ENCODE data around the gene ERC1. TPM values are rescaled to one million over a fixed set of nuclear protein-coding genes. Genes with fewer than 3 reads are reported as not detected.

ERC1 gene
- total and polyA plus RNA-seq, 9 of the 15 experiments (the other 6 are each of a cell fraction or from before 2014, with no cell fraction given), result 0.74 to 11.8 (median 4.8) TPM

DNA sequence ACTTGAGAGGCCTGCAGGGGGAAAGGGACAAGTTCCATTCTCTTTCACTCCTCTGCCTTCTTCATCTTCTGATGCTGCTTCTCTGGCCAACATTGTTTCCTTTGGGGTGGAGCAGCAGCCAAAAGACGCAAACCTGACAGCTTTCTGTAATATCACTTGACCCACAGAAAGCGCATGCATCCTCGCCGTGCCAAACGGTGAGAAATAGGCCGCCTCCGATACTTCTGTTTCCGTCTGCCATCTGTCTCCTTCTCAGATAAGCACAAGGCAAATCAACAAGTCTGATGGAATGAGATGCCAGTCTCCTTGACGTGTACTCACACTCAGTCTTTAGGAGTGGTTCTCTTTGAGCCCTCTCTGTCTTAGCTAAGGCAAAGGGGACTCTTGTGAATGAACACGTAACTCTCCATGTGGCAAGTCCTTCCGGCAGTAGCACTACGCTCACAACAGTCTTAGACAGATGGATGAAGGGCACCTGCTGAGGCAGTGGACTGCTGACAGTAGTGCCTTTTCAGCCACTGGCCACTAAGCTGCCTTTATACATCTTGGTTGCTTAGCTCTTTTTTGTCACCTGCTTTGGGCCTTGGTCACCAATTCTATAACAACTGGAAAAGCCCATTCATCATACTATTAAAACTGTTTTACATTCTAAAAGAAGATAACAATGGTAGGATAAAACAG, 389.3 kb downstream of the ERC1 start (continued):
- TF ChIP-seq, protein P1, sequence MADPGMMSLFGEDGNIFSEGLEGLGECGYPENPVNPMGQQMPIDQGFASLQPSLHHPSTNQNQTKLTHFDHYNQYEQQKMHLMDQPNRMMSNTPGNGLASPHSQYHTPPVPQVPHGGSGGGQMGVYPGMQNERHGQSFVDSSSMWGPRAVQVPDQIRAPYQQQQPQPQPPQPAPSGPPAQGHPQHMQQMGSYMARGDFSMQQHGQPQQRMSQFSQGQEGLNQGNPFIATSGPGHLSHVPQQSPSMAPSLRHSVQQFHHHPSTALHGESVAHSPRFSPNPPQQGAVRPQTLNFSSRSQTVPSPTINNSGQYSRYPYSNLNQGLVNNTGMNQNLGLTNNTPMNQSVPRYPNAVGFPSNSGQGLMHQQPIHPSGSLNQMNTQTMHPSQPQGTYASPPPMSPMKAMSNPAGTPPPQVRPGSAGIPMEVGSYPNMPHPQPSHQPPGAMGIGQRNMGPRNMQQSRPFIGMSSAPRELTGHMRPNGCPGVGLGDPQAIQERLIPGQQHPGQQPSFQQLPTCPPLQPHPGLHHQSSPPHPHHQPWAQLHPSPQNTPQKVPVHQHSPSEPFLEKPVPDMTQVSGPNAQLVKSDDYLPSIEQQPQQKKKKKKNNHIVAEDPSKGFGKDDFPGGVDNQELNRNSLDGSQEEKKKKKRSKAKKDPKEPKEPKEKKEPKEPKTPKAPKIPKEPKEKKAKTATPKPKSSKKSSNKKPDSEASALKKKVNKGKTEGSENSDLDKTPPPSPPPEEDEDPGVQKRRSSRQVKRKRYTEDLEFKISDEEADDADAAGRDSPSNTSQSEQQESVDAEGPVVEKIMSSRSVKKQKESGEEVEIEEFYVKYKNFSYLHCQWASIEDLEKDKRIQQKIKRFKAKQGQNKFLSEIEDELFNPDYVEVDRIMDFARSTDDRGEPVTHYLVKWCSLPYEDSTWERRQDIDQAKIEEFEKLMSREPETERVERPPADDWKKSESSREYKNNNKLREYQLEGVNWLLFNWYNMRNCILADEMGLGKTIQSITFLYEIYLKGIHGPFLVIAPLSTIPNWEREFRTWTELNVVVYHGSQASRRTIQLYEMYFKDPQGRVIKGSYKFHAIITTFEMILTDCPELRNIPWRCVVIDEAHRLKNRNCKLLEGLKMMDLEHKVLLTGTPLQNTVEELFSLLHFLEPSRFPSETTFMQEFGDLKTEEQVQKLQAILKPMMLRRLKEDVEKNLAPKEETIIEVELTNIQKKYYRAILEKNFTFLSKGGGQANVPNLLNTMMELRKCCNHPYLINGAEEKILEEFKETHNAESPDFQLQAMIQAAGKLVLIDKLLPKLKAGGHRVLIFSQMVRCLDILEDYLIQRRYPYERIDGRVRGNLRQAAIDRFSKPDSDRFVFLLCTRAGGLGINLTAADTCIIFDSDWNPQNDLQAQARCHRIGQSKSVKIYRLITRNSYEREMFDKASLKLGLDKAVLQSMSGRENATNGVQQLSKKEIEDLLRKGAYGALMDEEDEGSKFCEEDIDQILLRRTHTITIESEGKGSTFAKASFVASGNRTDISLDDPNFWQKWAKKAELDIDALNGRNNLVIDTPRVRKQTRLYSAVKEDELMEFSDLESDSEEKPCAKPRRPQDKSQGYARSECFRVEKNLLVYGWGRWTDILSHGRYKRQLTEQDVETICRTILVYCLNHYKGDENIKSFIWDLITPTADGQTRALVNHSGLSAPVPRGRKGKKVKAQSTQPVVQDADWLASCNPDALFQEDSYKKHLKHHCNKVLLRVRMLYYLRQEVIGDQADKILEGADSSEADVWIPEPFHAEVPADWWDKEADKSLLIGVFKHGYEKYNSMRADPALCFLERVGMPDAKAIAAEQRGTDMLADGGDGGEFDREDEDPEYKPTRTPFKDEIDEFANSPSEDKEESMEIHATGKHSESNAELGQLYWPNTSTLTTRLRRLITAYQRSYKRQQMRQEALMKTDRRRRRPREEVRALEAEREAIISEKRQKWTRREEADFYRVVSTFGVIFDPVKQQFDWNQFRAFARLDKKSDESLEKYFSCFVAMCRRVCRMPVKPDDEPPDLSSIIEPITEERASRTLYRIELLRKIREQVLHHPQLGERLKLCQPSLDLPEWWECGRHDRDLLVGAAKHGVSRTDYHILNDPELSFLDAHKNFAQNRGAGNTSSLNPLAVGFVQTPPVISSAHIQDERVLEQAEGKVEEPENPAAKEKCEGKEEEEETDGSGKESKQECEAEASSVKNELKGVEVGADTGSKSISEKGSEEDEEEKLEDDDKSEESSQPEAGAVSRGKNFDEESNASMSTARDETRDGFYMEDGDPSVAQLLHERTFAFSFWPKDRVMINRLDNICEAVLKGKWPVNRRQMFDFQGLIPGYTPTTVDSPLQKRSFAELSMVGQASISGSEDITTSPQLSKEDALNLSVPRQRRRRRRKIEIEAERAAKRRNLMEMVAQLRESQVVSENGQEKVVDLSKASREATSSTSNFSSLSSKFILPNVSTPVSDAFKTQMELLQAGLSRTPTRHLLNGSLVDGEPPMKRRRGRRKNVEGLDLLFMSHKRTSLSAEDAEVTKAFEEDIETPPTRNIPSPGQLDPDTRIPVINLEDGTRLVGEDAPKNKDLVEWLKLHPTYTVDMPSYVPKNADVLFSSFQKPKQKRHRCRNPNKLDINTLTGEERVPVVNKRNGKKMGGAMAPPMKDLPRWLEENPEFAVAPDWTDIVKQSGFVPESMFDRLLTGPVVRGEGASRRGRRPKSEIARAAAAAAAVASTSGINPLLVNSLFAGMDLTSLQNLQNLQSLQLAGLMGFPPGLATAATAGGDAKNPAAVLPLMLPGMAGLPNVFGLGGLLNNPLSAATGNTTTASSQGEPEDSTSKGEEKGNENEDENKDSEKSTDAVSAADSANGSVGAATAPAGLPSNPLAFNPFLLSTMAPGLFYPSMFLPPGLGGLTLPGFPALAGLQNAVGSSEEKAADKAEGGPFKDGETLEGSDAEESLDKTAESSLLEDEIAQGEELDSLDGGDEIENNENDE (IDR thresholded peaks at IDR 0.05; ENCODE audit: low read depth, low read length), result no peak
- TF ChIP-seq ARHGAP35 (IDR thresholded peaks at IDR 0.05; ENCODE audit: partially characterized antibody), result no peak
- TF ChIP-seq CREBBP (IDR thresholded peaks at IDR 0.05; ENCODE audit: low read depth, low read length), result no peak
- TF ChIP-seq, protein P2, sequence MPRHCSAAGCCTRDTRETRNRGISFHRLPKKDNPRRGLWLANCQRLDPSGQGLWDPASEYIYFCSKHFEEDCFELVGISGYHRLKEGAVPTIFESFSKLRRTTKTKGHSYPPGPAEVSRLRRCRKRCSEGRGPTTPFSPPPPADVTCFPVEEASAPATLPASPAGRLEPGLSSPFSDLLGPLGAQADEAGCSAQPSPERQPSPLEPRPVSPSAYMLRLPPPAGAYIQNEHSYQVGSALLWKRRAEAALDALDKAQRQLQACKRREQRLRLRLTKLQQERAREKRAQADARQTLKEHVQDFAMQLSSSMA (CRISPR knock-in tag; IDR thresholded peaks at IDR 0.05), result no peak
- TF ChIP-seq, protein P3, sequence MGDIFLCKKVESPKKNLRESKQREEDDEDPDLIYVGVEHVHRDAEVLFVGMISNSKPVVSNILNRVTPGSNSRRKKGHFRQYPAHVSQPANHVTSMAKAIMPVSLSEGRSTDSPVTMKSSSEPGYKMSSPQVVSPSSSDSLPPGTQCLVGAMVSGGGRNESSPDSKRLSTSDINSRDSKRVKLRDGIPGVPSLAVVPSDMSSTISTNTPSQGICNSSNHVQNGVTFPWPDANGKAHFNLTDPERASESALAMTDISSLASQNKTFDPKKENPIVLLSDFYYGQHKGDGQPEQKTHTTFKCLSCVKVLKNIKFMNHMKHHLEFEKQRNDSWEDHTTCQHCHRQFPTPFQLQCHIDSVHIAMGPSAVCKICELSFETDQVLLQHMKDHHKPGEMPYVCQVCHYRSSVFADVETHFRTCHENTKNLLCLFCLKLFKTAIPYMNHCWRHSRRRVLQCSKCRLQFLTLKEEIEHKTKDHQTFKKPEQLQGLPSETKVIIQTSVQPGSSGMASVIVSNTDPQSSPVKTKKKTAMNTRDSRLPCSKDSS (IDR thresholded peaks at IDR 0.05; ENCODE audit: low read depth, partially characterized antibody), result no peak

Data from K562 (cell line).